T-helper 1 cell treated with Interleukin-12 subunit alpha and Interleukin-12 subunit beta and Interleukin-4 antibody, amounts not matched to agents 30 ng/mL and 1 ng/mL, for 36 hours (primary cell): ENCODE data around the gene CACNB3. TPM values are rescaled to one million over a fixed set of nuclear protein-coding genes. Genes with fewer than 3 reads are reported as not detected.
"Not testable (repeated sequence)": the region's sequence is repeated elsewhere in the genome, so short reads cannot be mapped to it uniquely, and the experiment has no call there.

Source experiments
- intact Hi-C: fragments of 100-400 bp; cut with micrococcal nuclease; formaldehyde crosslinking; loops from one replicate; pipeline ENCODE4 v1.15.1; 2024
- total RNA-seq: library from RNA; stranded (reverse); gene quantifications from 2 replicates; pipeline ENCODE4 v1.2.3, GENCODE V29; 2022

Gene CACNB3
- total RNA-seq, 1 donor from 2014 or later, result 16.5 TPM

- intact Hi-C loops, result loop anchor here (10.0 kb wide), 1 partner anchor 911 kb away; the partner anchor contains the start of gene VDR
Measured at GRCh38 chr12:48816143-48816854, 2.0 kb upstream of the CACNB3 start.

DNA sequence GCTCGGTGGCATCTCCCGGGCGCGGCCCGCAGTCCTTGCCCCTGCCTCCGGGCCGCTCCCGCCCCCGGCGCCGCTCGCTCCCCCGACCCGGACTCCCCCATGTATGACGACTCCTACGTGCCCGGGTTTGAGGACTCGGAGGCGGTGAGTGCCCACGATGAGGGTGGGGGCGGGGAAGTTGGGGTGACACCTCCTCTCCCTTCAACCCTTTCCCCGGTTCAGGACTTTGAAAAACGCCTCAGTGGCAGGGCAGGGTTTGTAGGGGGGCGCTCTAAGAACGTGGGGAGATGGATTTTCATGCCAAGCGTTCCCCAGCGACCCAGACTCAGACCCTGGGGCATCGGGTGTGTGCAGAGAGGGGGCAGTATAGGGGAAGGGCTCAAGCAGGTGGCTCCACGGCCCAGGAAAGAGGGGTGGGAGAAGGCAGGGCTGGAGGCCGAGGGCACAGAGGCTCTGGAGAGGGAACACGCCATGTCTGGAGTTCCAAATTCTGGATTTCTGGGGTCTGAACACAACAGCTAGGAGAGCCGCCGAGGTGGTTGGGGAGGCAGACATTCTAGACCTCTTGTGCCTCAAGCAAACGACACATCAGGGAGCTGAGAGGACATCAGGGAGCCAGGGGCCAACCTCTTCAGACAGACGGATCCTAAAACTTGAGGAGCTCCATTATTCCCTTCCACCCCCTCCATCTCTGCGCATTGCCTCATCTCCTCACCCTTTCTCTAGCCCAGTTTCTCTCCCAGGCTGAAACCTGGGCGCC lies 715 bp downstream of the CACNB3 start:
- intact Hi-C loops, result loop anchor here (1.0 to 10.0 kb wide), 5 partner anchors 33 to 914 kb away; partner anchors contain the start of genes CCNT1, DDX23, KANSL2 and RND1

DNA sequence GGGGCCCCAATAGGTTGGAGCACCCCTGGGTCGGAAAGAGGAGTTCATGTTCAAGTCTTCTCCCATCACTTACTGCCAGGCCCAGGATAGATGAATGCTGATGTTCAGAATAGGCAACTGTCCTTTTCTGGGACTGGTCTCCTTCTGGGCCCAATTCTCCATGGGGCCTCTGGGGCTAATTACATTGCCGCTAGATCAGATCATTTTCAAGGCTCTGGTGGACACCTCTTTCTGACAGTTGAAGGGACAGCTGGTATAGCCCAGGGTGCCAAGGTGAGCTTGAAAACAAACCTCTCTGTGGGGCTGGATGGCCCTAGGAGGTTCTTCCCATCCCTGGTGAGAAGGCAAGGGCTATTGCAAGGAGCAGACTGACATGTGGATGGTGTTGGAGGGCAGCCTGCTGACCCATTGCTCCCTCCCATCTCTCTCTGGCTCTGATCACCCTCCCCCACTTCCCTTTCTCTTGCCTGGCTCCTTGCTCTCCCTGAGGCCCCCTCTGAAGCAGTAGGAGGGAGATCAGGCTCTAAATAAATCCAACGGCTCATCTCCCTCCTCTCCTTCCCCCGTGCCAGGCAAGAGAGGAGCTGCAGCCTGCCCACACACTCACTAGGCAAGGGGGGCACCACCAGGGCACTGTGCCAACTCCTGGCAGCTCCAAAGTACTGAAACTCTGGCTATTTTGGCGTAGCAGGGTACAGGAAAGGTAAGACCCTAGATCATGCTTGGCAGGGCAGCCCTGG lies 1.9 kb downstream of the CACNB3 start:
- intact Hi-C loops, result loop anchor here (10.0 kb wide), 1 partner anchor 915 kb away; the partner anchor contains the start of gene VDR

GRCh38 chr12:48822139-48822538 lies 3.8 kb downstream of the CACNB3 start:
- intact Hi-C loops, result no loop called here

DNA sequence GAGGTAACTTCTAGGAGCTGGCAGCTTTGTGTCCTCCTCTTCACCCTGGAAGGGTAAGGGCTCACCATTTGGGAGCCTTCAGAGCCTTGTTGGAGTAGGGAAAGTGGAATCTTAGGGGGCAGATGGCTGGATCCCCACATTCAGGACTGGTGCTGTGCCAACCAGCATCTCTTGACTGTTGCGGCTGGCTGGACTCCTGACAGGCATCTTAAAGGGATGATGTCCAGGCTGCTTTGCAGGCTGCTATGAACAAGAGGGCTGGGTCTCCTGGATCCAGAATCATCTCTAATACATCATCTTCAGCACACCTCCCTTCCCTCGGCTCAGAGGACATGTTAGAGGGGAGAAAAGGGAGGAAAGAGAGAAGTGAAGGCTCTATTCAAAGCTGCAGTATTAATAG lies 4.4 kb downstream of the CACNB3 start:
- intact Hi-C loops, result no loop called here

DNA sequence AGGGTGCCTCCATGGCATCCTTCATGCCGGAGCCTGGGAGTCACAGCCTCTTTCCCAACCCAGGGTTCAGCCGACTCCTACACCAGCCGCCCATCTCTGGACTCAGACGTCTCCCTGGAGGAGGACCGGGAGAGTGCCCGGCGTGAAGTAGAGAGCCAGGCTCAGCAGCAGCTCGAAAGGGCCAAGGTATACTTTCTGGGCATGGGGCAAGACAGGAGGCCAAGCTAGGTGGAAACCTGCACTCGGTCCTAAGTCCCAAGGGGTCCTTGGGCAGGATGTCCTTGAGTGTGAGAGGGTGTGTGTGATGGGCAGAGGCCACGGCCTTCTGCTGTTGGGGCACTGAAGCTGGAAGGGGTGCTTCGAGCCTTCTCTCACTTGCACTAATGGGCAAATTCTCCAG lies 5.0 kb downstream of the CACNB3 start:
- intact Hi-C loops, result no loop called here

DNA sequence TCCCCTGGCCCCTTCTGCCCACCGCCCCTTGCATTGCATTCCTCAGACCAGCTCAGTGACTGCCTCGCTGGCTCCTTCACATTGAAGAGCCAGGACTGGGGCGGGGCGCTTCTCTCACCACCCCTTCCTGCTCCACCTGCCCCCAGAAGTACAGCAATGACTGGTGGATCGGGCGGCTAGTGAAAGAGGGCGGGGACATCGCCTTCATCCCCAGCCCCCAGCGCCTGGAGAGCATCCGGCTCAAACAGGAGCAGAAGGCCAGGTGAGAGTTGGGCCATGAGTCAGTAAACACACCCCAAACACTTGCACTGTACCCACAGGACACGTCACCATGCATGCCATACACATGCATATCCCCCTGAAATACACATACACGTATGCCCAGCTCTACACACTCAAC lies 5.8 kb downstream of the CACNB3 start:
- intact Hi-C loops, result no loop called here

DNA sequence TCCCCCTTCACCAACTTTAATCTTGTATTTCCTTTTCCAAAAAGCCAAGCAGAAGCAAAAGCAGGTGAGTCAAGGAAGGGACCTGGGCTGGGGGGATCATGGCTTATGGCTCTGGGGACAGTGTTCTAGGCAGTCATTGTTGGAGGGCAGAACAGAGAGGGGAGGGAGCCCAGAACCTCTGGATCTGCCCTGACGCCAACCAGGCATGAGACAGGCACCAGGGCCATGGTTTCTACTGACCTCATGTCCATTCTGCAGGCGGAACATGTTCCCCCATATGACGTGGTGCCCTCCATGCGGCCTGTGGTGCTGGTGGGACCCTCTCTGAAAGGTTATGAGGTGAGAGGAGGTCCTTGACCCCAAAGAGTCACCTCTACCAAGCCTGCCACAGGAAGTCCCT lies 6.6 kb downstream of the CACNB3 start:
- intact Hi-C loops, result no loop called here

DNA sequence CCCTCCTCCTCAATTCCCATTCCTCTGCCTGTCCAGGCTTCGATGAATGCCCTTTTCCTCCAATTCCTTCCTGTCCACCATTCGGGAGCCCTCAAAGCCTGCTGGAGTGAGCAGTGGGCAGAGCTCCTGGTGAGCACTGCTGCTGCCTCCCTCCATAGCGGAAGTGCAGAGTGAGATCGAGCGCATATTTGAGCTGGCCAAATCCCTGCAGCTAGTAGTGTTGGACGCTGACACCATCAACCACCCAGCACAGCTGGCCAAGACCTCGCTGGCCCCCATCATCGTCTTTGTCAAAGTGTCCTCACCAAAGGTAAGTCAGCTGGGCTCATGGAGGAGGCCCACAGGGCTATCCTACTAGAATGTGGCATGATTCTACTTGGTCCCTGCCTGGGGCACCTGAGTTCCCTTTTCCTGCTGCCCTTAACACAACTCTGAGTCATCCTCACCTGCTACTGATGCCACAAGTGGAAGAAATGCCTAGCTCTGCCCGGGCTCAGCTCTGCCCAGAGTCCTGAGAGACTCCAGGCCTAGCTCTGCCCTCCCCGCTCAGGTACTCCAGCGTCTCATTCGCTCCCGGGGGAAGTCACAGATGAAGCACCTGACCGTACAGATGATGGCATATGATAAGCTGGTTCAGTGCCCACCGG lies 8.0 kb downstream of the CACNB3 start:
- intact Hi-C loops, result no loop called here

DNA sequence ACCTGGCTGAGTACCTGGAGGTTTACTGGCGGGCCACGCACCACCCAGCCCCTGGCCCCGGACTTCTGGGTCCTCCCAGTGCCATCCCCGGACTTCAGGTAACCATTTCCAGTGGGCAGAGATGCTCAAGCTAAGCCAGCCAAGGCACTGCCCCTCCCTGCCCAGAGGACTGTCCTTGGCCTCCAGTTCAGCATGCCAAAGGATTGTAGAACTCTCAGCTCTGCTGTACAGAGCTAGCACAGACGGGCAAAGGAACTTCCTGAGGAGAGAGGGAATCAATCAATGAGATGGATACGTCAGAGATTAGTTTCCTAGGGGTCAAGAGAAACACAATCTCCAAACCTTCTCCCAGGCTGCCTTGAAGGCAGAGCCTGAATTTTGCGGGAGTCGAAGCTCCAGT lies 8.7 kb downstream of the CACNB3 start:
- intact Hi-C loops, result no loop called here

GRCh38 chr12:48827513-48828096 lies 9.3 kb downstream of the CACNB3 start:
- intact Hi-C loops, result no loop called here

DNA sequence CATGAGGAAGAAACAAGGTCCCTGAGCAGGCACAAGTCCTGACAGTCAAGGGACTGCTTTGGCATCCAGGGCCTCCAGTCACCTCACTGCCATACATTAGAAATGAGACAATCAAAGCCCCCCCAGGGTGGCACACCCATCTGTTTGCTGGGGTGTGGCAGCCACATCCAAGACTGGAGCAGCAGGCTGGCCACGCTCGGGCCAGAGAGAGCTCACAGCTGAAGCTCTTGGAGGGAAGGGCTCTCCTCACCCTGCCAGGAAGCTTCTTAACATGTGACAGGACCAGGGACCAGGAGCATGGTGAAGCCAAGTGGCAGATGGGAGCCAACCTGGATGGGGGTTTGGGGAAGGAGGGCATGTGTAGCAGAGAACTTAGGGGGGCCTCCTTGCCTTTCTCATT lies 10.0 kb downstream of the CACNB3 start:
- intact Hi-C loops, result no loop called here

DNA sequence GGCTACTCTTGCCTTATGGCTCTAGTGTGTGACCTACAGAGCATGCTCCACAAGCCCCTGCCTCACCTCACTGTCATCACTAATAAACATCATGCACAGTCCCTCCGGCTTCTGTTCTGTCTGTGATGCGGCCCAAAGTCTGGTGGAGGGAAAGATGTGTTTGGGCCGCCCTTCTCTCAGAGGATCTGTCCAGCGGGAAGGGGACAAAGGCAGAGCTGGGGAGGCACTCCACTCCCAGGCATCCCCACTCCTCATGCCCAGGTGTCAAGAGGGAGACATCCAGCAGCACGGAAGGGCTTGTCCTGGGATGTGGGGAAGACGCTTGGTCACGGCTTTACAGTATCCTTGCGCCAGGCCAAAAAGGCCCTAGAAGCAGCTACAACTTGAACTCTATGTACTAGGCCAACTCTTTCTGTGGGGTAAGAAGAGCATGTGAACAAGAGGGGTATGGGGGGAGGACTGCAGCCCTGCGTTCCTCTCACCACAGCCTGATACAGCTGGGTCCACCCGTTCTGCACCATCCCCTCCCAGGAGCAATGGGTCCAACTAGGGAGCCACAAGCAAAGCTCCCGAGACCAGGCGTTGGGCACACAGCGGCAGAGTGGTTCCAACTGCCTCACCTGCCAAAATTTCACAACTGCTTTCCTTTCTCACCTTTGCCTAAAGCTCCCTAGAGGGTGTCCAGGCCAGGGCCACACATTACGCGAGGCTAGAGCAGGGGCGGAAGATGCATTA lies 10.7 kb downstream of the CACNB3 start:
- intact Hi-C loops, result no loop called here

- intact Hi-C loops, result no loop called here
Measured at GRCh38 chr12:48831257-48831656, 13.0 kb downstream of the CACNB3 start.

DNA sequence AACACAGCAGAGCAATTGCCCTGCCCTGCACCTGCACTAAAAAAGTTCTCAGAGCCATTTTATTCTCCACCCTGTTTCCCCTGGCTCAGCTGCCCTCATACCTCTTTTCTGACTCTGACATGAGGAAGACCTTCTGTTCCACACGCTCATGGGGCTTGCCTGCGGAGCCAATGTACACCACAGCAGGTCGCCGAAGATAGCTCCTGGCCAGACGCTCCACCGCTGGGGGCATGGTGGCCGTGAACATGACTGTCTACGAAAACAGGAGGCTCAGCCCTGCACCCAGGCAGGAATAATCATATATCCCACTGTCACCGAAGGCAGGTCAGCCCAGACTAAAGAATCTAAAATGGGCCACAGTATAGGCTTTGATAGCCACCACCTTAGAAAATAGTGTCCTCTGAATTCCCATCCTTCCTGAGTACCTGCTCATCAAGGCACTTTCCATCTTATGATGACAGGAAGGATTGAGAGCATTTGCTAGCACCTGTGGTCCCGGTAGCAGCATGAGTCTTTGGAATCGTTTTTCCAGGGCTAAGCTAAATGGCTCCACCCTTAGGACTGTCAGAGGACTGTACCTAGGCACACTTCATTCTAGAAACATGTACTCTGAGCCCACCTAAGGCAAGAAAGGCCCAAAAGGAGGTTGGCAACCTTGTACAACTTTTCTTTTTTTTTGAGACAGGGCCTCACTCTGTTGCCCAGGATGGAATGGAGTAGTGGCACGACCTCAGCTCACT lies 14.2 kb downstream of the CACNB3 start:
- intact Hi-C loops, result no loop called here

DNA sequence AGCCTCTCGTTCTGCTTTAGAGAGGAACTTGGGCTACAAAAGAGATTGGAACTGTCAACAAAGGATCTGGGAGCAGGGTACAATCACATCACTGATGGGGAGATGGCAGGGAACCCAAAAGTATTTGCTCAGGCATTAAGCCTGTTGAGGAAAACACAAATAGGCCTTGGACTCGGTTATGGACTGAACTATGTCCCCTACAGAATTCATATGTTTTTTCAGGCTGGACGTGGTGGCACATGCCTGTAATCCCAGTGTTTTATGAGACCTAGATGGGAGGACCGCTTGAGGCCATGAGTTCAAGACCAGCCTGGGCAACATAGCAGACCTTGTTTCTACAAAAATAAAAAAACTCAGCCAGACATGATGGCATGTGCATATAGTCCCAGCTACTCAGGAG lies 19.8 kb downstream of the CACNB3 start:
- intact Hi-C loops, result no loop called here

DNA sequence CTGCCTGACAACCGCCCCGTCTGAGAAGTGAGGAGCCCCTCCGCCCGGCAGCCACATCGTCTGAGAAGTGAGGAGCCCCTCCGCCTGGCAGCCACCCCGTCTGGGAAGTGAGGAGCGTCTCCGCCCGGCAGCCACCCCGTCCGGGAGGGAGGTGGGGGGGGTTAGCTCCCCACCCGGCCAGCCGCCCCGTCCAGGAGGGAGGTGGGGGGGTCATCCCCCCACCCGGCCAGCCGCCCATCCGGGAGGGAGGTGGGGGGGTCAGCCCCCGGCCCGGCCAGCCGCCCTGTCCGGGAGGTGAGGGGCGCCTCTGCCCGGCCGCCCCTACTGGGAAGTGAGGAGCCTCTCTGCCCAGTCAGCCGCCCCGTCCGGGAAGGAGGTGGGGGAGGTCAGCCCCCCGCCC lies 23.7 kb downstream of the CACNB3 start:
- intact Hi-C loops, result not testable (repeated sequence)

DNA sequence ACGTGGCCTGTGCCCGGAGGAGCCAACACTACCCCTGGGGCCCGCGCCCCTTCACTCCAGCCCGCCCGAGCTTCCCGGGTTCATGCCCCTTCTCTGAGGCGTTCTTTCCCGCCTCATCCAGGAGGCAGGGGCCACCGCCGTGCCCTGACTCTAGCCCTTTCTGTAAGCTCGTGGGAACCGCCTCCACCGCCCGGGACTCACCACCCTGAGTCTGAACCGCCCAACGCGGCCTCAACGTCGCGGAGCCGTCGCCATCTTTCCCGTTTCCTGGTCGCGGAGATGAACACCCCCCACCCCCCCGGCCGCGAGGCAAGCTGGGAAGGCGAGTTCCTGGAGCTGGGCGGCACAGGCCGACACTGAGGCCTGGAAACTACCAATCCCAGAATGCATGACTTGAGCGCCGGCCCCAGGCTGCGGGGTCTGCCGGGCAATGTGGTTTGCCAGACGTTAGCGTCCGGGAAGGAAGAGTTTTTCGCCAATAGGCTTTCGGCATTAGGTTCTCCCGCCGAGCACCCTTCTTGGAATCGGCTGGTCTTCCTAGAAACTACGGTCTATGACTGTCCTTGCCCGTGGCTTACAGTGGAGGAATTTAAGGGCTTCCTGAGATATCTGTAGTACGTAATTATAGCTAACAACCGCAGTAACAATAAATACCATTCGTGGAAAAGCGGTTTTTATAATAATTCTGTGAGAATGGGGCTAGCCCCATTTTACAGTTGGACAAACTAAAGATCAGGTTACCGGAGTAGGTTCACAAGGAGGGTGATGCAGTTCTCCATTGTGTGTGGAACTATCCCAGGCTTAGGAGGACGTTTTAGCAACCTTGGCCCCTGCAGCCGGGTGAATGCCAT lies 33.8 kb downstream of the CACNB3 start, which contains the start of gene DDX23:
TSS of gene DDX23 (minus strand) at position 281 of the 851 bp plus-strand sequence. CDS start 6,381 bp downstream, outside the sequence.
- intact Hi-C loops, result loop anchor here (1.0 to 5.0 kb wide), 10 partner anchors 34 to 1550 kb away; partner anchors contain the start of genes ARF3, CACNB3, CCNT1 and LARP4
